NCI-H2227 (cell line): ENCODE measurements around the gene NUMB.
"Not testable (repeated sequence)": the region's sequence is repeated elsewhere in the genome, so short reads cannot be mapped to it uniquely, and the experiment has no call there.

Experiments used
- DNase-seq: peaks from one replicate; lab custom pipeline; 2025; ENCODE audit not compliant: unreplicated experiment; lab: John Stamatoyannopoulos, UW

Gene NUMB

DNA sequence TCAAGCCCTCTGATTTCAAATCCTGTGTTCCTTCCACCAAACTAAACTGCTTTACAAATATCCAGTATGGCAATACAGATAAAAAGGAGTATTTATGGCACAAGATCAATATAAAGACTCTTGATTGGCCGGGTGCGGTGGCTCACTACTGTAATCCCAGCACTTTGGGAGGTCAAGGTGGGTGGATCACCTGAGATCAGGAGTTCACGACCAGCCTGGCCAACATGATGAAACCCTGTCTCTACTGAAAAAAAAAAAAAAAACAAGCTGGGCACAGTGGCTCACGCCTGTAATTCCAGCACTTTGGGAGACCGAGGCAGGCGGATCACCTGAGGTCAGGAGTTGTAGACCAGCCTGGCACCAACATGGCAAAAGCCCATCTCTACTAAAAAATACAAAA, 35.3 kb downstream of the NUMB start:
- DNase-seq = not testable (repeated sequence)

DNA sequence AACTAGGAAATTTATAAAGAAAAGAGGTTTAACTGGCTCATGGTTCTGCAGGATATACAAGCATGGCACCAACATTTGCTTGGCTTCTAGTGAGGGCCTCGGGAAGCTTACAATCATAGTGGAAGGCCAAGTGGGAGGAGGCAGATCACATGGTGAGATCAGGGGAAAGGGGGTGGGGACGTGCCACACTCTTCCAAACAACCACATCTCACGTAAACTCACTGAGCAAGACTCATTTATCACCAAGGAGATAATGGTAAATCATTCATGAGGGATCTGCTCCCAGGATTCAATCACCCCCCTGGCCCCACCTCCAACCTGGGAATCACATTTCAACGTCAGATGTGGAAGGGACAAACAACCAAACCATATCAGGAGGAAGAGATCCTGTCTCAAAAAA, 35.8 kb downstream of the NUMB start:
- DNase-seq = no peak

DNA sequence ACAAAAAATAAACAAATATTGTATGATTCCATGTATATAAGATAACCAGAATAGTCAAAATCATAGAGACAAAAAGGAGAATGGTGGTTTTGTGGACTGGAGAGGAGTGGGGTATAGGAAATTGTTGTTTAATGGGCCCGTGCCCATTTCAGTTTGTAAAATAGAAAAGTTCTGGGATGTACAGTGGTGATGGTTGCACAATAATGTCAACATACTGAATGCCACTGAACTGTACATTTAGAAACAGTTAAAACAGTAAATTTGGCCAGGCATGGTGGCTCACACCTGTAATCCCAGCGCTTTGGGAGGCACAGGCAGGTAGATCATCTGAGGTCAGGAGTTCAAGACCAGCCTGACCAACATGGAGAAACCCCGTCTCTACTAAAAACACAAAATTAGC, 40.1 kb downstream of the NUMB start:
- no peak for DNase-seq

DNA sequence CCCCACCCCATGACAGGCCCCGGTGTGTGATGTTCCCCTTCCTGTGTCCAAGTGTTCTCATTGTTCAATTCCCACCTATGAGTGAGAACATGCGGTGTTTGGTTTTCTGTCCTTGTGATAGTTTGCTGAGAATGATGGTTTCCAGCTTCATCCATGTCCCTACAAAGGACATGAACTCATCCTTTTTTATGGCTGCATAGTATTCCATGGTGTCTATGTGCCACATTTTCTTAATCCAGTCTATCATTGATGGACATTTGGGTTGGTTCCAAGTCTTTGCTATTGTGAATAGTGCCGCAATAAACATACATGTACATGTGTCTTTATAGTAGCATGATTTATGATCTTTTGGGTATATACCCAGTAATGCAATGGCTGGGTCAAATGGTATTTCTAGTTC, 52.1 kb downstream of the NUMB start:
- DNase-seq = not testable (repeated sequence)

DNA sequence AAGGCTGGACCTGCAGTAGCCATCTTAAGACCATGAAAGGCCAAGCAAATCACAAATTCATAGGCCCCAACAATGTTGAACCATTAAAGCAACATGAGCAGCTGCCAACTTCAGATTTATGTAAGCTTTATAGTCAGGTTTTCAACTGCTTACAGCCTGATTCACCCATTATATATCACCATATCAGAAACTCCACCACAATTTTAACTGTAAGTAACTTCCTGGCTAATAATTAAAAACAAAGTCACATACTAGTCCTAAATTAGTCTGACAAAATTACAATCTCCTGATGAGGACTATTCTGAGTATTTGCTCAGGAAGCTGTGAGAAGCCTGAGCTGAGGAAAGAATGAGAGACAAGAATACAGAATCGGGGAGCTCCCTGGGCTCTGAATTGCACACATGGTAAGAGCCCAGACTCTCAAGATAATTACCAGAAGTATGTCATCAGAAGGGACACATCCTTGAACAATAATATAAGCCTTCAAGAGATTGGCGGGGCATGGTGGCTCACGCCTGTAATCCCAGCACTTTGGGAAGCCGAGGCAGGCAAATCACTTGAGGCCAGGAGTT, 55.1 kb downstream of the NUMB start:
- no peak for DNase-seq

DNA sequence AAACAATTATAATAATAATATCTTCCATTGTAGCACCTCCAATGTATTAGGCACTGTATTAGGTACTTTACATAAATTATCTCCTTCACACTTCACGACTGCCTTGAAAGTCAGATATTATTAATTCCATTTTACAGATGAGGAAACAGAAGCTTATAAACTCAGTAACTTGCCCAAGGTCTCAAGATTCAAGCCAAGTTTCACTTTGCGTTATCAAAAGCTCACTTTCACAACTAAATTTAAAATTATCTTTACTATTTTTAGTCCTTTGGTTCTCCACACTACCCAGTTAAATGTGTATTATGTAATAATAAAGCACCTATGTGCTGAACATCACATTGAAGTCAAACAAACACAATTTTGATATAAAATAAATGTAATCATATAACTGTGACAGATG, 55.8 kb downstream of the NUMB start:
- no peak for DNase-seq

DNA sequence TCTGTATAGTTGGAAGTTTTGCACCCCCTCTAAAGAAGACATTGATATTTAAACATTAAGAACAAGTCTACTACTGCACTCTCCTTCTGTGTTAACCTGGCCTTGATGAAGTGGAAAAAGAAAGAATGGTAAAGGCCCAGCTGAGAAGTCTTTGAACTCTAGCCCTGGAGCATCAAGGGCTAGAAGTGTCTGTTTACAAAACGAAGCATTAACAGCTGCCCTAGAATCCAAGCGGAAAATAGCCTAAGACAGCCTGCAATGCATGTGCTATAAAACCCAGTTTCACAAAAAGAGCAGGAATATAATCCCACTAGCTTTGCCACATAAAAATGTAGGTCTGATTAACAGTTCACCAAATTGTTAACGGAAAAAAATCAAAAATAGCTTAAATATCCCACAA, 60.5 kb downstream of the NUMB start:
- DNase-seq = no peak

DNA sequence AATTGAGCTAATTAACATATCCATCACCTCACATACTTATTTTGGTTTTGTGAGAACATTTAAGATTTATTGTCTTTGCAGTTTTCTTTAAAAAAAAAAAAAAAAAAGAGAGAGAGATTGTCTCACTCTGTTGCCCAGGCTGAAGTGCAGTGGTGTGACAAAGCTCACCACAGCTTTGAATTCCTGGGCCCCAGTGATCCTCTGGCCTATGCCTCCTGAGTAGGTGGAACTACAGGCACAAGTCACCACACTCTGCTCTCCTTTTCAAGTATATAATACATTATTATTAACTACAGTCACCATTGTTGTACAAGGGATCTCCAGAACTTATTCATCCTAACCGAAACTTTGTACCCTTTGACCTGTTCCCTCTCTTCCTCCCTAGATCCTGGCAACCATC, 64.0 kb downstream of the NUMB start:
- no peak for DNase-seq

DNA sequence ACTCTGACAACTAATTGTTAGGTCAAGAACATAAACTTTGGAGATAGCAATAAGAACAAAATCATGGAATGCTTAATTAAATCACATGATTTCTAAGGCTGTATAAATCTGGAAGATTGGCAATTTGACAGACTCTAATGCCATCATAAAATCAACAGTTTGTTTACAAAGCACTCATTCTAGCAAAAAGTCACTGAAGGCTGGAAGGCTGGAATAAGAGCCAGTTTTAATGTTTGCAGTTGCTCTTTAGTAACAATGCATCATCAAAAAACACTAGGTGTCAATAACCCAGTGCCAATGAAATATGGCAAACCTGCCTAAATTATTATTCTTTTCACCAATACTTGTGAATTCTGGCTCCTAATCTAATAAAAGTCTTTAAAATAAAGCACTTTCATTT, 65.0 kb downstream of the NUMB start:
- DNase-seq = no peak

DNA sequence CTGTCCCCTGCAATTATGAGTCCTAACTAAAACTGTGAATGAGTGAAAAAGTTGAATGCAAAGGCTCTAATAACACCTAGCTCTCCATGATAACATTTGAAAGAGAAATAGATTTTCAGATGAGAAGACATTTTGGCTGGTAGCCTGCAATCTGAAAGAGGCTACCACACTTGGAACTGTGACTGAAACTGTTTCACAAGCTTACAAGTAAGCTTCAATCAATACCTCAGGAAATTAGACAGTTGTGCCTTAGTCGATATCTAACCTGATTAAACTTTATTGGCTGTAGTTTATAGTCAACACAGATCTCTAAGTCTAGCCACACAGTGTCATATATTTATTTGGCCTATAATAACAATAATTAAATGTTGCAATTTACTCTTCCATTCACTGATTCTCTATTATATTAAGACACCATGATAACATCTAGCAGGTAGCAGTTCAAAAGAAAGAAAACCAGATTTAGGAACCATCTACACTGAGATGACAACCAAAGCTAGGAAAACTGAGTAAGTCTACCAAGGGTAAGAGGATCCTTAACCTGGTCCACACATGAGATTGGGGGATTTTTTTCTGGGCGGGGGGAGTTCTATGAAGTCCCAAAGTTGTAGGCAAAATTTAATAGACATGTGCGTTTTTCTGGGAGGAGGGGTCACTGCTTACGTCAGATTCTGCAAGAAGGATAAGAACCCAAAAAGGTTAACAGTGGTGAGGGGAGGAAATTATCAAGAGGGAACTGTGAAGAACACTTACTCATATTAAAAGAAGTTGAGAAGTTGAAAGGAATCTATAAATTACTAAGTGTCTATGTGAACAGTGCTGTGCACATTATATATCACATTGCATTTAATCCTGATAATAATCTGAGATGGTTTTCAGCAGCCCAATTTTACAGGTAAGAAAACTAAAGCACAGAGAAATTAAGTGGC, 65.8 kb downstream of the NUMB start:
- no peak for DNase-seq

DNA sequence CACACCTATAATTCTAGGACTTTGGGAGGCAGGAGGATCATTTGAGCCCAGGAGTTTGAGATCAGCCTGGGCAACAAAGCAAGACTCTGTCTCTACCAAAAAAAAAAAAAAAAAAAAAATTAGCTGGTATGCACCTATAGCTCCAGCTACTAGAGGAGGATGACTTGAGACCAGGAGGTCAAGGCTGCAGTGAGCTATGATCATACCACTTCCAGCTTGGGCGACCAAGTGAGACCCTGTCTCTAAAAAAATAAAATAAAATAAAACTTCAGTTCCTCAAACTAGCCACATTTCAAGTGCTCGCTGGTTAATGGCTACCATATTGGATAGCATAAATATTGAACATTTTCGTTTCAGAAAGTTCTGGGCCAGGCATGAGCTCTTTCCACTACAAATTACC, 70.5 kb downstream of the NUMB start:
- DNase-seq = not testable (repeated sequence)

DNA sequence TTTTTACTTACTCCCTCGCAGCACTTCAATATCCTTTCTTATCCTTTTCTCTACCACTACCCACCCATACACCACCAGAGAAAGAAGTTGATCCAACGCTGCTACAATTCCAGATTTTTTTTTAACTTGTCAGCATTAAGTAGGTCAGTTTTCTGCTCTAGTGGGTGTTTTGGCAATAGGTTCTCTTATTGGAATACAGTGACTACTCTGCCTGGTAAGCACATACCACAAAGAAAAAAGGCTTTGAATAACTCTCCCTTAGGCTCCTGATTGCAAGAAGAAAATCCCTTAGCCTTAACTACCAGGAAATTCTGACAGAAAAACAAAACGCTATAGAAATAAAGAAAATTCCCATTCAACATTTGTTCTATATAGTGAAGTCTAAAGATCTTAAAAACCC, 72.0 kb downstream of the NUMB start:
- DNase-seq = no peak

DNA sequence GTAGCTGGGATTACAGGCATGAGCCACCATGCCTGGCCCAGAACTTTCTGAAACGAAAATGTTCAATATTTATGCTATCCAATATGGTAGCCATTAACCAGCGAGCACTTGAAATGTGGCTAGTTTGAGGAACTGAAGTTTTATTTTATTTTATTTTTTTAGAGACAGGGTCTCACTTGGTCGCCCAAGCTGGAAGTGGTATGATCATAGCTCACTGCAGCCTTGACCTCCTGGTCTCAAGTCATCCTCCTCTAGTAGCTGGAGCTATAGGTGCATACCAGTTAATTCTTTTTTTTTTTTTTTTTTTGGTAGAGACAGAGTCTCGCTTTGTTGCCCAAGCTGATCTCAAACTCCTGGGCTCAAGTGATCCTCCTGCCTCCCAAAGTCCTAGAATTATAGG, 73.3 kb downstream of the NUMB start:
- DNase-seq = not testable (repeated sequence)

DNA sequence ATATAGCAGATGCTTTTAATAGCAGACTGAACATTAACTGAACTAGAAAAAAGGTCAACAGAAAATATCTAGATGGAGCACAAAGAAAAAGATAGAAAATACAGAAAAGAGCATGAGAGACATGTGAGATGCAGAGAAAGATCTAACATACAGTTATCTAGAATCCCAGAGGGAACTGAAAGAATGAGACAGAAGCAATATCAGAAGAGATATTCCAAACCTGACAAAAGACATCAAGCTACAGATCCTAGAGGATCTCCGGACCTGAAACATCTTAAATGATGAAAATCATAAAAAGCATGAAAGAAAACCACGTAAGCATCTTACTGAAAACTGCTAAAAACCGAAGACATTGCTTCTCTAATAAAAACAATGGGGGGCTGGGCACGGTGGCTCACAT, 75.0 kb downstream of the NUMB start:
- DNase-seq = no peak

DNA sequence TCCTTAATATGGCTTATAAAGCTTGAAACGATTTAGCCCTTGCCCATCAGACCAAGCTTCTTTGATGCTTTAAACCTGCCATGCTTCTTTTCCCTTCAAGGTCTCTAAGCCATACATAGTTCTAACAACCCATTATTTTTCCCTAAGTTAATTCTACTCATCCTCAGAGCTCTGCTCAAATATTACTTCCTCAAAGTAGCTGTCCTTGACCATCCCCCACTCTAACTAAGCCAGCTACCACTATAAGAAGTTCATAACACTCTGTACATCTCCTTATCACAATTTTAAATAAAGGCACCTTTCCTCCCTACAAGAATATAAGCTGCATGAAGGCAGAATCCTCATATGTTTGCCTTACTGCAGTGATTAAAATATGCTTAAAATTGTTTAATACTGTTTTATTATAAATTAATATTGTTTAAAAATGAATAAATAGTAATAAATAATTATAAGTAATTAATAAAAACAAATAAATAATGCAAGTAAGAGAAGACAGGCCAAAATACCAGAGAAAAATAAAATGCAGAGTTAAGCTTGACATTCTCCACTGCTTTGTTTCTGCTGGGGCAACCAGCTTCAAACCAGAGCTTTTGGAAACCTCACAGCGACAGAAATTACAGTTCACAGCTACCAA, 76.8 kb downstream of the NUMB start:
- DNase-seq = no peak

DNA sequence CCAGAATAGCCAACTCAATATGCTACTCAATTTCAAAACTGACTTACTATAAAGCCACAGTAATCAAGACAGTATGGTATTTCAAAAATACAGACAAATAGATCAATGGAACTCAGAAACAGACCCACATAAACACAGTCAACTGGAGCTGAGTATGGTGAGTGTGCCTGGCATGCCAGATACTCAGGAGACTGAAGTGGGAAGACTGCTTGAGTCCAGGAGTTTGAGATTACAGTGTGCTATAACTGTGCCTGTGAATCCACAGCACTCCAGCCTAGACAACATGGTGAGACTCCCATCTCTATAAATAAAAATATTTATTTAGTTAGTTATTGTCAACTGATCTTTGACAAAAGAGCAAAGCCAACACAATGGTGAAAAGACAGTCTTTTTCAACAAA, 81.8 kb downstream of the NUMB start:
- DNase-seq = no peak

DNA sequence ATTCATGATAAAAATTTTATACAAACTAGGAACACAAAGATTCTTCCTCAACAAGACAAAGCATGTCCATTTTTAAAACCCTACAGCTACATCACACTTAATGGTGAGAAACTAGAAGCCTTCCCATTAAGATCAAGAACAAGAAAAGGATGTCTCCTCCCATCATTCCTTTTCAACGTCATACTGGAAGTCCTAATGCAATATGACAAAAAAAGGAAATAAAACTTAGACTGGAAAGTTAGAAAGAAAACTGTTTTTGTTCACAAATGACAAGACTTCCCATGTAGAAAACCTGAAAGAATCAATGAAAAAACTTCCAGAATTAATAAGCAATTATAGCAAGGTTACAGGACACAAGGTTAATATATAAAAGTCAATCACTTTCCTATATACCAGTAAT, 82.5 kb downstream of the NUMB start:
- DNase-seq = no peak

DNA sequence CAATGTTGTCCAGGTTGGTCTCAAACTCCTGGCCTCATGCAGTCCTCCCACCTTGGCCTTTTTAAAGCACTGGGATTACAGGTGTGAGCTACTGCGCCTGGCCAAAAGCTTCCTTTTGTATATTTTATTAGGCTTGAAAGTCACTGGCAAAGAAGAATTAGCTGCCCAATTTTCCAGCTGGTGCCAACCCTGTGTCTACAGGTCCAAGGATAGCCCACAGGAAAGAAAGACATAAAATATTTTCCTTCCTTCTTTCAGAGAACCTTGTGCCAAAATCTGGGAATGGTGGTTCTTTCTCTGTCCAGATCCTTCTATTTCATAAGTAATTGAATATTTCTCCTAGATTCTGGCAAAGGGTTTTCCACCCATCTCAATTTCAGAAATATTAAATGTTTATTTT, 84.1 kb downstream of the NUMB start:
- DNase-seq = no peak

DNA sequence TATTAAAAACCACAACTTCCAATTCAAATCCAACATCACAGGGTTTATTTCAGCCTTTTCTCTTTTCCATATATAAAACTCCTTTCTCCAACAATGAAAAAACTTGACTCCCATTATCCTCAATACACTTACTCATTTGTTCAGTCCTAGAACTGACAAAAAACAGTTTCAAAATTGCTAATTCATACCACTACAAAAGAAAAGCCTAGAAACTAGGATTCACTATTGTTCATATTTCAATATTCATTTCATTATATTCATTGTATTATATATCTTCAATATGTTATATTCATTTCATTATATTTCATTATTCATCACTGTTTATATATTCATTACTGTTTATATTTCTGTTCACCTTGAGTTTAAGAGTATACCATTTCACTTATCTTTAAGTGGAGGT, 85.8 kb downstream of the NUMB start:
- no peak for DNase-seq

DNA sequence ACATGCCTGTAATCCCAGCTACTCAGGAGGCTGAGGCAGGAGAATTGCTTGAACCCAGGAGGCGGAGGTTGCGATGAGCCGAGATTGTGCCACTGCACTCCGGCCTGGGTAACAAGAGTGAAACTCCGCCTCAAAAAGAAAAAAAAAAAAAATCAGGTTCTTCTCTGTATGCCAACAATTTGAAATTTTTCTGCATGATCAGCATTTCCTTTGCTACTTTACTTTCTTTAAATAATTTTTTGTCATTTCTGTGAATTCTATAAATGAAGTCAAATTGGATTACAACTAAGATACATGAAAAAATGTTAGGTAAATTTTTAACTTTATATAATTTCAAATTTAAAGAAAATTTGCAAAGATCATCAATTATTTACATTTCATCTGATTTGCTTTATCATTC, 87.8 kb downstream of the NUMB start:
- no peak for DNase-seq

DNA sequence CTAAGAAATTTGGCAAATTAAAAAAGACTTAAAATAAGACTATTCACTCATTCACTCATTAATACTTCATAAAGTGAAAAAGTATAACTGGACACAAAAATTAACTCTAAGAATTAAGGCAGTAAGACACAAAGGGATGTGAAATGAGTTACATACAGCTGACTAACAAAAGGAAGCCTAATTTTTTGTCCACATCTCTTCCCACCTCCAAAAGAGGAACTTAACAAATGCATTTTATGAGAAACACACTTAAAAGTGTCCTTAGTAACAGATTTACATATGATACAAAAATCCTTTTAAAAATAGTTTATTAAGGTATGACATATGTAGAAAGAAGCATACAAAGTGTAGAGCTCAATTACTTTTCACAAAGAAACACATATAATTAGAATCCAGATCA, 88.9 kb downstream of the NUMB start:
- no peak for DNase-seq

DNA sequence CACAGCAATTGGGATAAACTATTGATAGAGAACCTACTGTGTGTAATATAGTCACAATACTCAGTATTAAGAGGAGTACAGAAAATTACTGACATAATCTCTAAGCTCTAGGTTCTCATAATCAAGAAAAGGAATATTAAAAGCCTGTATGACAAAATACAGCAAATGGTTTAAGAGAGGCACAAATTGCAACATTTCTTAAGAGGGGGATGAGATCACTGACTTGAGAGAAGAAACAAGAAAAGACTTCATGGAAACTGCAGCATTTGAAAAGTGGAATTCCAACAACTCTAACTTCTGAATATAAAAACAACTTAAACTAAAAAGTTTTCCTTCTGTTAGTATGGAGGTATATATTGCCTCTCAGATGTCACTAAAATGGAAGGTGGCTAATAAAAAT, 89.7 kb downstream of the NUMB start:
- no peak for DNase-seq
